ENCODE measurements around the gene AP2S1.
A peak's percentile ranks its signal among the peaks of the same experiment; 100 is the strongest.
"Not testable (repeated sequence)": the region's sequence is repeated elsewhere in the genome, so short reads cannot be mapped to it uniquely, and the experiment has no call there.

The AP2S1 gene

GRCh38 chr19:46866407-46867136, 15.9 kb upstream of the AP2S1 start:
- no peak for DNase-seq

- DNase-seq: no peak
These were observed 13.4 kb upstream of the AP2S1 start for GRCh38 chr19:46863818-46864629.

GRCh38 chr19:46862974-46863632, 12.5 kb upstream of the AP2S1 start:
- no peak for DNase-seq

GRCh38 chr19:46862503-46862834, 11.8 kb upstream of the AP2S1 start:
- no peak for DNase-seq

GRCh38 chr19:46861691-46862502, 11.3 kb upstream of the AP2S1 start:
- DNase-seq: peak; percentile 47

GRCh38 chr19:46860846-46861690, 10.4 kb upstream of the AP2S1 start, which contains the start of gene ARHGAP35:
Gene ARHGAP35, plus strand, starts transcription at chr19:46860997. Its CDS starts 57,679 bp downstream, at chr19:46918676.
- peak; percentile 22 for DNase-seq

GRCh38 chr19:46860125-46860845, 9.6 kb upstream of the AP2S1 start:
- peak; percentile 98 for DNase-seq

- peak; percentile 98 for DNase-seq
These were observed 9.0 kb upstream of the AP2S1 start for GRCh38 chr19:46859637-46860124.

- DNase-seq: no peak
These were observed 5.7 kb upstream of the AP2S1 start for GRCh38 chr19:46856062-46857022.

- not testable (repeated sequence) for DNase-seq
These were observed 4.1 kb upstream of the AP2S1 start for GRCh38 chr19:46854698-46855097.

GRCh38 chr19:46852830-46853229, 2.2 kb upstream of the AP2S1 start:
- no peak for DNase-seq

GRCh38 chr19:46849610-46850009, 1.0 kb downstream of the AP2S1 start:
- DNase-seq: no peak

GRCh38 chr19:46848389-46848788, 2.3 kb downstream of the AP2S1 start:
- DNase-seq: no peak

GRCh38 chr19:46847528-46847927, 3.1 kb downstream of the AP2S1 start:
- DNase-seq: no peak

GRCh38 chr19:46845959-46846459, 4.6 kb downstream of the AP2S1 start:
- DNase-seq: no peak

- no peak for DNase-seq
These were observed 6.6 kb downstream of the AP2S1 start for GRCh38 chr19:46844067-46844489.

GRCh38 chr19:46842791-46843190, 7.9 kb downstream of the AP2S1 start:
- DNase-seq: no peak

GRCh38 chr19:46841458-46842083, 9.1 kb downstream of the AP2S1 start:
- no peak for DNase-seq

GRCh38 chr19:46840498-46840942, 10.1 kb downstream of the AP2S1 start:
- DNase-seq: peak; percentile 87

Data from NCI-H2171 treated with DMSO at 0.1 percent for 48 hours (cell line).